CD4-positive, alpha-beta T cell treated with Interleukin-12 subunit alpha and Interleukin-12 subunit beta, for 1 hour (primary cell): ENCODE data around the gene CSTPP1.
"Not testable (repeated sequence)": the region's sequence is repeated elsewhere in the genome, so short reads cannot be mapped to it uniquely, and the experiment has no call there.

Experiments
- DNase-seq: peaks from one replicate; pipeline ENCODE4 v3.0.0-alpha.2; 2020

The CSTPP1 gene

GRCh38 chr11:46997796-46998195 is 61.2 kb downstream of the CSTPP1 start:
- DNase-seq: not testable (repeated sequence)

DNA sequence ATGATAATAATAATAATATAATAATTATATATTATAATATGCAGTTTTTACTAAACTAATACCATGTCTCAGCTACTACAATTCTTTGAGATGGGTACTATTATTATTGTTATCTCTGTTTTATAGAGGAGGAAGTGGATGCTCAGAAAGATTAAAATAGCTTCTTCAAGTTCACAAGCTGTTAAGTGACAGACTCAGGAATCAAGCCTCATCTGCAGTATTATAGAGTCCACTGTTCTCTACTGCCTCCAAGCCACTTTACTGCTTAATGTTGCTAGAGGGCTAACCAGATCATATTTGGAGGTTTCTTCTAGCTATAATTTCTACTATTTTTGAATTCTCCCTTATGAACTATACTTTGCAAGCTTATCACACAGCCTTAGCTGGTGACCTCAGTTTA is 62.7 kb downstream of the CSTPP1 start:
- no peak for DNase-seq

DNA sequence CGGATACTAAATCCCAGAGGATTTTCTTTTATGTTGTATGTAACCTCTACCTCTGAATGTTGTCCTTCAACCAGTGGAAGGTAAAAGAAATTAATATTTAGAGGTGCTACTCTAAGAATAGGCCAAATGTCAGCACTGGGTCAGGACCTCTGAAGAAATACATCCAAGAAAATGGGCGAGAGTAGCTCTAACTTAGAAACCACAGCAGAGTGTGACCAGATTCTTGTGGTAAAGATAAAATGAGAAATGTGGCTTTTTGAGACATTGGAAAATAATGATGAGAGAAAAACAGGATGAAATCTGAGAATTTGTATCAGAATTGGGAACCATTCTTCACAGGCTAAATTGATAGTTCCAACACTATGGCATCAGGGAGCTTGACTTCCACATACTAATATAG is 63.5 kb downstream of the CSTPP1 start:
- no peak for DNase-seq

GRCh38 chr11:47001781-47002181 is 65.2 kb downstream of the CSTPP1 start:
- DNase-seq: no peak

- DNase-seq: no peak
Measured at GRCh38 chr11:47002390-47002789, 65.8 kb downstream of the CSTPP1 start.

GRCh38 chr11:47003180-47003877 is 66.8 kb downstream of the CSTPP1 start:
- no peak for DNase-seq

DNA sequence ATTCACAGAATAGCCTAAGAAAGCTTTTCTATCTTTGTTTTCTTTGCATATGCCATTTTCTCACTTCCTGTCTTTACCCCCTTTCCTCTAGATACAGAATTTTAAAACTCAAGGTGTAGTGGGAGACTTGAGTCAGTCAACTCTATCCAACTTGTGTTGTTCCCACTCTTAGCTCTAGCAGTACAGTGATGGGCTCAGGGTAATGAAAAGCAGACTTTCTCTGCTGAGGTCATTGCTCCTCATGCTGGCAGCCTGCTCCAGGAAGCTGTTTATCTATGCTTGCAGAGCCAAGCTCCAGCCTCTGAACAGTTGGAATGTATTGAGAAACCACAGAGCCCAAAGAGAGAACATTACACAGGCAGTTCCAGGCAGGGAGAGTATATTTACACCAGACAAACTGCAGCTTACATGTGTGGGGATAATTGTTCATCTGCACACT is 68.1 kb downstream of the CSTPP1 start:
- no peak for DNase-seq

DNA sequence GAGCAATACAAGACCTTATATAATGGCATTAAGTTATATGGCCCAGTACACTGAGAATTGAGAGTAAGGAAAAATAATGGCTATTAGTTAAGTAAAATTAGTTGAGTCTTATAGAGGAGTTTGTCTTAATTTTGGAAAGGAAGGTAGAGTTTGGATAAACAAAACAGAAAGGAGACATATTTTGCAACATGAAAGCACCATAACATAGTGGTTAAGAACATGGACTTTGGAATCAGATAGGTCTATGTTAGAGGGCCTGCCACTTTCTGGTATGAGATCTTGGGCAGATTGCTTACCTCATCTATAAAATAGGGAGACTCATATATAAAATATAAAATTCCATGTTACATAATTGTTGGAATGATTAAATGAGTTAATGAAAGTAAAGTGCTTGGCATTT is 68.9 kb downstream of the CSTPP1 start:
- DNase-seq: no peak

DNA sequence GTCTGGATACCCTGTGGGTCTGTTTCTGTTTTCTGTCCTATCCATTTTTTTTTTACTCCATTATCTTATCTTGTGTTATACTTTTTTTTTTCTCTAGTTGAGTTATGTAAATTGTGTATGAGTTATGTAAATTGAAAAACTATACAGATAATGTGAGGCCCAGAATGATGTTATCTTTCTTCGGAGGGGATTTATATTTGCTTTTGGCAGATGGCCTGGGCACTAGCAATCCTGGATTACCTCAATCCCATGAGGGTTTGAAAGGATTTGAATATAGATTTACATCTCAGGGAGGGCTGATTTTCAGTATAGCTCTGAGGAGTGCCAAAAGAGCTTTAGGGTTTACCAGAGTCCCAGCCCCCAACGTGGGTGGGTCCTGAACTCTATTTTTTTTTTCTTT is 71.0 kb downstream of the CSTPP1 start:
- DNase-seq: no peak

GRCh38 chr11:47010179-47010578 is 73.6 kb downstream of the CSTPP1 start:
- DNase-seq: no peak

DNA sequence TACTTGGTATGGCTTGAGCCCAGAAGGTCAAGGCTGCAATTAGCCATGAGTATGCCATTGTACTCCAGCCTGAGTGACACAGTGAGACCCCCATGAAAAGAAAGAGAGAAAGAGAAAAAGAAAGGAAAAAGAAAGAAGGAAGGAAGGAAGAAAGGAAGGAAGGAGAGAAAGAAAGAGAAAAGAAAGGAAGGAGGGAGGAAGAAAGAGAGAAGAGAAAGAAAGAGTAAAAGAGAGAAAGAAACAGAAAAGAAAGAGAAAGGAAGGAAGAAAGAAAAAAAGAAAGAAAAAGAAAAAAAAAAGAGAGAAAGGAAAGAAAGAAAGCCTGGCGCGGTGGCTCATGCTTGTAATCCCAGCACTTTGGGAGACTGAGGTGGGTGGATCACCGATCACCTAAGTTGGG is 77.5 kb downstream of the CSTPP1 start:
- DNase-seq: no peak

GRCh38 chr11:47018637-47019036 is 82.1 kb downstream of the CSTPP1 start:
- no peak for DNase-seq

DNA sequence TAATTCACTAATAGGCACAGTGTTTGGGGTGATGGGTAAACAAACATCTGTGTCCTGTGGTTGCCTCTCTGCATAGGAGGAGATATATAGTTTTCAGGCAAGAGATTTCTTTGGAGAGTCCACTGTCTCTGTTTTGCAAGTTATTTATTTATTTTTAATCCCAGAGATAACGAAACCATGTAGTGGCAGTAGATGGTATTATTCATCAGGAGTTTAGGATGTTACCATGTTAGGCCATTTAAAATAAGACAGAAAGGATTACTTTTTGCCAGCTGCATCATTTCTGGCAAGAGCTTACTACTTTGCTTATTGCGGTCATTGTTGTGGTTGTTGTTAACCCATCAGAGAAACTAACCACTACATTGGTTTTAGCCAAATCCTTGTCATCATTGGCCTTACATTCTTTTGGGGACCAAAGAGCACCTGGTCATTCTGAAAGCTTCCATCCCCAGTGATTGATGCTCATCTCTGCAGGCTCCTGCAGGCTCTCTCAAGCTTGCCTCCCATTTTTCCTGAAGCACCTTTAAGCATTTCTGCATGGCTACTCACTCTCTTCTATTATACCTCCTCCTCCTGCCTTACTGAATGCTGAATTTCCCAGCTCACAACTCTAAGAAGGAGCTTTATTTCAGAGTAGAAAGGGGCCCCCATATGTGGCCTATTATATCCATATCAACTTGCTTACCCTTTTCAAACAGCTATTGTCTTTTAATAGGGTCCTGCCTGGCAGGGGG is 84.4 kb downstream of the CSTPP1 start:
- no peak for DNase-seq

GRCh38 chr11:47021527-47021818 is 84.9 kb downstream of the CSTPP1 start:
- no peak for DNase-seq

- DNase-seq: no peak
Measured at GRCh38 chr11:47021965-47022364, 85.4 kb downstream of the CSTPP1 start.

GRCh38 chr11:47028195-47029093 is 91.9 kb downstream of the CSTPP1 start:
- no peak for DNase-seq

DNA sequence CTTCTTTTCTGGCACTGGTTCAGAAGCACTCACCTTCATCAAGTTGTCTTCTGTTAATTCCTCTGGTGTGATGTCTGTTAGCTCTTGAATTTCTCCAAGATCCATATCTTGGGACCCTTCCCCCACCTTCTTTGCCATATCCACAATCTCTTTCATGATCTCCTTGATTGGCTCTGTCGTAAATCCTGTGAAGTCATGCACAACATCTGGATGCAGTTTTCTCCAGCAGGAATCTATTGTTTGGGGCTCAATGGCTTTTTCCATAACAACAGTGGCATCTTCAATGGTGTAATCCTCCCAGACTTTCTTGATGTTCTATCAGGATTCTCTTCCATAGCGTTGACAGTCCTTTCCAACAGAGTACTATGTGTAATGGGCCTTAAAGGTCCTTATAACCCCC is 96.9 kb downstream of the CSTPP1 start:
- no peak for DNase-seq

GRCh38 chr11:47034091-47034490 is 97.5 kb downstream of the CSTPP1 start:
- DNase-seq: no peak

DNA sequence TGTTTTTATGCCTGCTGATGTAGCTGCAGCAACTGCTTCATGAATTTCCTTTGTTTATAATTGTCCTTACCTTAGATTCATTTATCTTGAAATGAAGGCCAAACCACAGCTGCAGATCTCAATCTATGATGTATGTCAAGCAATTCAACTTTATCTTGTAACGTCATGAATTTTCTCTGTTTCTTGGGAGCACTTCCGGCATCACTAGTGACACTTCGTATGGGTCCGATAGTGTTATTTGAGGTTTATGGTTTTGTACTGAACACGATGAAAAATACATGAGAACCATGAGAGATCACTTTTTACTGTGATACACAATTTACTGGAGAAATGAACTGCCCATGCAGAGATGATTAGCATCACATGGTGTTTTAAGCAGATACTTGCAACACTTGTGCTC is 98.5 kb downstream of the CSTPP1 start:
- no peak for DNase-seq

DNA sequence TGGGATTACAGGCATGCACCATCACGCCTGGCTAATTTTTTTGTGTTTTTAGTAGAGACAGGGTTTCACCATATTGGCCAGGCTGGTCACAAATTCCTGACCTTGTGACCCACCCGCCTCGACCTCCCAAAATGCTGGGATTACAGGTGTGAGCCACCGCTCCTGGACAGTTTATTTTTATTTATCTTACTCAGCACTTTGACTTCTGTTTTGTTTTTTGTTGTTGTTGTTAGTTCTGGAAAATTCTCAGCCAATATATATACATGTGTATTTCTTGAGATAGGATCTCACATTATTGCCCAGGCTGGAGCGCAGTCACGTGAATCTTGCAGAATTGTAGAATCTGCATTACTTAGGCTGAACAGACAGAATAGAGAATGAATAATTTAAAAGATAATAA is 107.6 kb downstream of the CSTPP1 start:
- DNase-seq: no peak

- DNase-seq: no peak
Measured at GRCh38 chr11:47047972-47048371, 111.4 kb downstream of the CSTPP1 start.

DNA sequence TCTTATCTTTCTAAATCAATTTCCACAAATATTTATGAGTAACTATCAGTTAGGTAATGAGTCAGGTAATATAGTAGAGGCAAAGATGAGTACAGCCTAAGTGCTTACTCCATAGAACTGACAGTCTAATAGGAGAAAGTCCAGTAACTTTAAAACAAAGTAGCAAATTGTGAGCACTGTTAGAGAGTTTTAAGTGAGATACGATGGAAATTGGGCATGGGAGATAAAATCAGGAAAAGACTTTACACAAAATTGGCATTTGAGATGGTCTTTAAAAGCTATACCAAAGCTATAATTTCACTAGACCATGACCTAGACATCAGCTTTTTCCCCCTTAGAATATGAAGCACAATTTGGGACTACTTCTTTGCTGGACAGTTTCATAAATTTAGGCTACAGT is 113.7 kb downstream of the CSTPP1 start:
- no peak for DNase-seq

DNA sequence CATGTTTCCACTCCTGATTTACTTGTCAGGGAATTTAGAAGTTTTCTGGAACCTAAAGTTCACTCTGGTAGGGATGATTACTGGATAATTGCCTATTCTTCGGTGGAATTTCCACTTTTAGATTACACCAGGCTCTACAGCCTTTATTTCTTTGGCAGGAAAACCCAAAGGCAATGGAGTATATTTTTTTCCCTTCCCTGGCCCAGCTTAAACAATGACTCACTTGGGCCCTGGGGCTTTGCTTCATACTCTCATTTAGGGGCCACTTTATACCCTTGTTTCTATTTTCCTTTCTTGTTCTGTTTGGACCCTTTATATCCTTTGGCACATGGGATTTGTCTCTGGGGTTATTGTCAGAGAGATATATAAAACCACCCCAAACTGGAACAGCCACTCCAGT is 114.7 kb downstream of the CSTPP1 start:
- no peak for DNase-seq

DNA sequence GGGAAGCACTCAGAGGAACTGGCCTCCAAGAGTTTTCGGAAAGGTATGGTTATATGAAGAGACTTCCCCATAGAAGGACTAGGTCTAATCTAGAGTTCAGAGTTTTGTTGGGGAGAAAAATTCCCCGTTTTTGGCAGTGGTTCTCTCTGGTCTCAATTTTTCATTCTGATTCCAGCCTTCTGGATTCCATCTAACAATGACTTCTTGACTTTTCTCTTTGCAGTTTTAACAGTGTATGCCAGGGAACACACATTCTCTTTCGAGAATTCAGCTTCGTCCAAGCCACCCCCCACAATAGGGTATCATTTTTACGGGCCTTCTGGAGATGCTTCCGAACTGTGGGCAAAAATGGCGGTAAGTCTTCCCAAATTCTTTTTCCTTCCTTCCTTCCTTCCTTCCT is 115.6 kb downstream of the CSTPP1 start:
- DNase-seq: no peak
